ENCODE results near the gene TNP1. TPM values are rescaled to one million over a fixed set of nuclear protein-coding genes. Genes with fewer than 3 reads are reported as not detected.

The TNP1 gene
- total RNA-seq, 1 experiment from 2014 or later, result not detected

- Mint-ChIP-seq H3K27me3 (ENCODE audit: low read depth) (peaks cover 16% of the 10 kb centered on the region), H3K4me3 (no peak overlapping the region), H3K36me3 (ENCODE audit: insufficient read depth in 1 of 3, low read depth in 3 of 3) (no peaks in the 10 kb centered on the region), H3K27ac (no peak overlapping the region), H3K4me1 (peaks cover 3 to 10% of the 10 kb centered on the region in 2 experiments; a peak in 3 of 4 replicates), H3K9me3 (no peaks in the 10 kb centered on the region)
- H3K4ac ChIP-seq (ENCODE audit: low read depth, low read length), result no peak overlapping the region
- H3K56ac ChIP-seq (ENCODE audit: insufficient read length, low read depth, low read length), result no peak overlapping the region
- H3K79me2 ChIP-seq (ENCODE audit: insufficient read depth, low read length), result no peaks in the 10 kb centered on the region
- no peak overlapping the region for H2BK15ac ChIP-seq (ENCODE audit: low read depth, low read length)
- no peak overlapping the region for H2BK12ac ChIP-seq (ENCODE audit: insufficient read length, low read depth, low read length)
- H4K5ac ChIP-seq (ENCODE audit: insufficient read length, low read depth, low read length), result no peak overlapping the region
- no peak overlapping the region for H4K8ac ChIP-seq (replicated peaks; ENCODE audit: insufficient read length, low read depth, low read length)
- H3K18ac ChIP-seq (ENCODE audit: insufficient read length, low read depth, low read length), result no peak overlapping the region
- WGBS (ENCODE audit: extremely low coverage, insufficient read length, low lambda C conversion rate), result no CpG with 5 or more reads among the region's 4 CpGs
- H3K23ac ChIP-seq (ENCODE audit: insufficient read length, low read depth, low read length), result no peak overlapping the region
- no peaks in the 10 kb centered on the region for H3K79me1 ChIP-seq (ENCODE audit: insufficient read depth, low read depth, low read length, poor library complexity, severe bottlenecking)
- H4K91ac ChIP-seq (ENCODE audit: insufficient read length, low read depth, low read length), result no peak overlapping the region
- no peaks in the 10 kb centered on the region for H3K9me3 ChIP-seq (ENCODE audit: control insufficient read depth, low read depth, low read length)
- no peaks in the 10 kb centered on the region for H4K20me1 ChIP-seq (ENCODE audit: control insufficient read depth, insufficient read depth, insufficient read length)
- no peak overlapping the region for H2BK120ac ChIP-seq (ENCODE audit: low read depth, low read length, poor library complexity, severe bottlenecking)
- no peak for TF ChIP-seq CTCF (conservative IDR thresholded peaks at IDR 0.05)
- no peak overlapping the region for H2AK5ac ChIP-seq (ENCODE audit: insufficient read length, low read length)
- no peak overlapping the region for H3K14ac ChIP-seq (ENCODE audit: insufficient read depth, low read length)
- H3K23me2 ChIP-seq (ENCODE audit: insufficient read length, low read depth, low read length, poor library complexity, severe bottlenecking), result no peaks in the 10 kb centered on the region
- no peaks in the 10 kb centered on the region for H3K27me3 ChIP-seq (ENCODE audit: insufficient read depth, low read length)
- no peak overlapping the region for H3K4me2 ChIP-seq (ENCODE audit: insufficient read depth, insufficient read length, low read length)
- H2BK5ac ChIP-seq (ENCODE audit: insufficient read length, low read length), result no peak overlapping the region
- no peak overlapping the region for H3T11ph ChIP-seq (ENCODE audit: low read length)
- no peak overlapping the region for H2AFZ ChIP-seq (ENCODE audit: low read length)
- DNase-seq, result no peak
- H3K27ac ChIP-seq (ENCODE audit: insufficient read length, low read depth, low read length), result no peak overlapping the region
- H3K4me1 ChIP-seq (ENCODE audit: insufficient read depth, low read length), result no peaks in the 10 kb centered on the region
- no peak overlapping the region for H3K9ac ChIP-seq (ENCODE audit: extremely low read depth, insufficient read length, low read length)
- no peak overlapping the region for H2BK20ac ChIP-seq (ENCODE audit: low read depth, low read length, poor library complexity, severe bottlenecking)
Measured at GRCh38 chr2:216829533-216829932, 30.3 kb downstream of the TNP1 start.

Data from H9 (cell line).